Ovary (tissue), 3 donors: ENCODE data around the gene SLC66A3.

ENCODE experiments used
- EP300 ChIP-seq: sonication (generic); formaldehyde crosslinking; IDR thresholded peaks from one replicate; pipeline ENCODE4 v1.6.1; 2017; ENCODE audit warnings: antibody characterized with exemption
- TF ChIP-seq, protein P1 (sequence below), 3 donors: fragments of 450-650 bp in 2 of 3; fragments of 200-600 bp in 1 of 3; IDR thresholded peaks; one replicate each; pipeline versions ENCODE4 v1.5.1 to v1.8.0; 2016 to 2022; ENCODE audit warnings: antibody characterized with exemption in 3 of 3, mild to moderate bottlenecking in 1 of 3
- donor health status: DM: no; HTN: no; CAD: no.

DNA sequence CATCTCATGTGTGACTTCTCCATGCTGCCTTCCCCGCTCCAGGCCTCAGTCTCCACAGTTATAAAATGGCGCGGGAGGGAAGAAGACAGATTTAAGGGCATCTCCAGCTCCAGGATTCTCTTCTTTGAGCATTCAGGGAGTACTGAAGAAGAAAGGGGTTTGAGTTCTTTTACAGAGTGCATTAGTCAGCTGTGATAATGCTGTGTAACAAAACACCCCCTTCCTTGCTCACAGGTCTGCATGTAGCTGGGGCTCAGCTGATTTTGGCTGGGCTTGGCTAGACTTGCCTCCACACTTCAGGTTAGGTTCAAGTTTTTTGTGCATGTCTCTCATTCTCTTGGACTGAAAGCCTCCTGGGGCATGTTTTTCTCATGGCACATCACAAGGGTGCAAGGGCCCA, 8.0 kb upstream of the SLC66A3 start:
- TF ChIP-seq, protein P1, sequence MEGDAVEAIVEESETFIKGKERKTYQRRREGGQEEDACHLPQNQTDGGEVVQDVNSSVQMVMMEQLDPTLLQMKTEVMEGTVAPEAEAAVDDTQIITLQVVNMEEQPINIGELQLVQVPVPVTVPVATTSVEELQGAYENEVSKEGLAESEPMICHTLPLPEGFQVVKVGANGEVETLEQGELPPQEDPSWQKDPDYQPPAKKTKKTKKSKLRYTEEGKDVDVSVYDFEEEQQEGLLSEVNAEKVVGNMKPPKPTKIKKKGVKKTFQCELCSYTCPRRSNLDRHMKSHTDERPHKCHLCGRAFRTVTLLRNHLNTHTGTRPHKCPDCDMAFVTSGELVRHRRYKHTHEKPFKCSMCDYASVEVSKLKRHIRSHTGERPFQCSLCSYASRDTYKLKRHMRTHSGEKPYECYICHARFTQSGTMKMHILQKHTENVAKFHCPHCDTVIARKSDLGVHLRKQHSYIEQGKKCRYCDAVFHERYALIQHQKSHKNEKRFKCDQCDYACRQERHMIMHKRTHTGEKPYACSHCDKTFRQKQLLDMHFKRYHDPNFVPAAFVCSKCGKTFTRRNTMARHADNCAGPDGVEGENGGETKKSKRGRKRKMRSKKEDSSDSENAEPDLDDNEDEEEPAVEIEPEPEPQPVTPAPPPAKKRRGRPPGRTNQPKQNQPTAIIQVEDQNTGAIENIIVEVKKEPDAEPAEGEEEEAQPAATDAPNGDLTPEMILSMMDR (IDR thresholded peaks at IDR 0.05), result no peak
- TF ChIP-seq EP300, result no peak
